Inflammatory macrophage treated with lipopolysaccharide for 4 hours (primary cell): ENCODE data around the gene HSPB9.

Experiments used
- DNase-seq: peaks from one replicate; pipeline ENCODE4 v3.0.0-alpha.2; 2020

The HSPB9 gene

DNA sequence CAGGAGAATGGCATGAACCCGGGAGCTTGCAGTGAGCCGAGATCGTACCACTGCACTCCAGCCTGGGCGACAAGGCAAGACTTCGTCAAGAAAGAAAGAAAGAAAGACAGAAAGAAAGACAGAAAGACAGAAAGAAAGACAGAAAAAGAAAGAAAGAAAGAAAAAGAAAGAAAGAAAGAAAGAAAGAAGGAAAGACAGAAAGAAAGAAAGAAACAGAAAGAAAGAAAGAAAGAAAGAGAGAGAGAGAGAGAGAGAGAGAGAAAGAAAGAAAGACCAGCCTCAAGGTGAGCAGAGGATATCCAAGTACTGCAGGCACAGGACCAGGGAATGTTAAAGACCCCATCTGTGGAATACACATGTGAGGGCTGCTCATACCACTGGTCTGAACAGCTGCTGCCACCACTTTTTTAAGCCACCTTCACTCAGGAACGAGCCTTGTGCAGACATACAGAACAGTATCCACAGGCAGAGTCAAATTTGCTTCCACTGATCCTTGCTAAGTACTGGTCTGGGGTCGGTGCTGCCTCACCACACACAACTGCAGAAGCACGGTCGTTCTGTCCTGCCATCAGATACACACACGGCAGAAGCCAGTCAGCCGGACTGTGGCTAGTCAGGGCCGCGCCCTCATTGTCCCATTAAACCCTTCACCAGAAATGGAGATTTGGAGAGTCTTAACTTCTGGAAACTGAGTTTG lies 24.5 kb downstream of the HSPB9 start:
- no peak for DNase-seq

DNA sequence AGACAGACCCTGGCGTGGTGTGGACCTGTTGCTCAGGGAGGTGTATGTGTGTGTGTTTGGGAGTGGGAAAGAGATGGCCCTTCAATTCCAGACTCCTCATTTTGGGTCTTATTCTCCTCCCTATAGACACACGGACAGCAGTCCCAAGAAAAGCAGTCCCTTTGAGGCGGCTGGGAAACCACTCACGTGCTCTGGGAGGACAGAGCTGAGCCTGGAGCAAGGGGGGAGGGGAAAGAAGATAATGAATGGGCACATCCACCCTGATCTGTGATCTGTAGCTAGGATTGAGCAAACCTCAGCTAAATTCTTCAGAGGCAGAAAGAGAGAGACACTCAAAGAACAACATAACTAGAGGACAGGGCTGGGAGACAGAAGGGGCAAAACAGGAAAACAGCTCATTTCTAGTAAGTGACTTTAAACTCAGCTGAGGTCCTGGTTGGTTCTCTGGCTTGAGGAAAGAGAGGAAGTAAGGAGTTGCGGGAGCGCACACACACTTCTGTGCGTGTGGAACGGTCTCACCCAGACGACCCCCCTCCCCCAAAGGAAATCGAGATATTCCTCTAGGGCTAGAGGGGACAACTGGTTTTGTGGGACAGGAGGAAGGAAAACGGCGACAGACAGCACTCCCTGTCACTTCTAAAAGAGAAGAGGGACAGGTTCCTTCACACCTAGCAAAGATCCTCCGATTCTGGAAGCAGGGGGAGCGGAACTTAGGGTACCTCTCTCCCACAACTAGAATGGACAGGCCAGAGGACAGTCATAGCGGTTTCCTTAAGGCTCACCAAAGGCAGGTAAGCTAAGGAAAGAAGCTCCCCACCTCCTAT lies 31.5 kb downstream of the HSPB9 start:
- DNase-seq: peak; percentile 44

DNA sequence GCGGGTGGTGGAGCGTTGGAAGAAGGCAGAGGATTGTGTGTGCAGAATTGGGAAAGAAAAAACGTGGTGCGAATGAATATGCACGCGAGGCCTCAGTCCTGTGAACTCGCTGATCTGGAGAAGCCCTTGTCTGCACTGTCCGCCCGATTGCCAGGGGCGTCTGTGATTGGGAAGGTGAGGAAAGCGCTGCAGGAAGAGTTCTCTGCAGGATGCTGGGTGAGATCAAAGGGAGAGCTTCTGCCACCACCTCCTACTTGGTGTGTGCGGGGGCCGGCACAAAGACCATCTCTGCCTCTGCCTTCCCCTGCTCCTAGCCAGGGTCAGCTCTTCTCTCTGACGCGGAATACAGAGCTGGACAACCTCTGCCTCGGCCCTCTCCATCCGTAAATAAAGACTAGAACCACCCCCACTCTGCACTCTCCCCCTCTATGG lies 33.0 kb downstream of the HSPB9 start:
- no peak for DNase-seq

DNA sequence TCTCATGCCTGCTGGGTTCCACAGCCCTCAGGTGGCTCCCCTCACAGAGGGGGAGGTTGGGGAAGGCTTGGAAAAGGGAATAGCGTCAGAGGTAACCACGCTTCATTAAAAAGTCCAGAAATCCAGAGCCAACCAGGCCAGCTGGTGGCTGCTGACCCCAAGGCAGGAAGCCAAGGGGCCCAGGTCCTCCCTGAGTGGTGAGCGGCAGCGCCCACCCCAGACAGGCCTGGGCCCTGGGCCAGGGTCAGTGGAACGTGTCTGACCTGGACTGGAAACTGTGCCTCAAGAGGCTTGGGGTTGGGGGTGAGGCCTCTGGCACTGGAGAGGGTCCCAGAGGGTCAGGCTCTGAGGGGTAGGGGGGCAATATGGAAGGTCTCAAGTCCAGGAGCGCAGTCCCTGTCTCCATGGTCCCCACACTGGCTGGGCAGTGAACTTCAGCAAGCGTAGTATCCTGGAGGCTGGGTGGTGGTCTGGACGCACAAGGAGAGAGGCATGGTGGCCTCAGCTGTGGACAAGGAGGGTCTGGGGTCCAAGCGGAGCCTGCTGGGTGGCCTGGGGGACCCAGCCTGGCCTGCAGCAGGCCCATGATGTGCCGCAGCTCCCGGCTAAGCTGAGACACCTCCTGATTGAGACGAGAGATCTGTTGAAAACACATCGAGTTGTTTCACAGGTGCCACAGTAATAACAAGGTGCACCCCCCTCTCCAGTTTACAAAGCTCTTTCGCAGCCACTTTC lies 37.4 kb downstream of the HSPB9 start:
- DNase-seq: no peak

DNA sequence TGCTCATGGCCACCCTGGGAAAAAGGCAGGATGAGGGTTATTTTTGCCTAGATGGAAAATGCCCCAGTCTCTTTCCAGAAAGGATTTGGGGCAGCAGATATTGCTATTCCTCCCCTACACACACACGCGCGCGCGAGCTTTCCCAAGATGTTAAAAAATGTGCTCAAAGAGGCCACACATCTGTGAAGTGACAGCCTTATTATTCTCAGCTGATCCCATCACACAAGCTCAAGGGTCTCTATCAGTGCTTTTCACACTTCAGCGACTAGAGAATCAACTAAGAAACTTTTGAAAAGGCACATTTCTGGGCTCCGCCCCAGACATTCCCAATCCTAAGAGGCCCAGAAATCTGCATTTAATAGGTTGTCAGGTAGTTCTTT lies 37.9 kb downstream of the HSPB9 start:
- no peak for DNase-seq

DNA sequence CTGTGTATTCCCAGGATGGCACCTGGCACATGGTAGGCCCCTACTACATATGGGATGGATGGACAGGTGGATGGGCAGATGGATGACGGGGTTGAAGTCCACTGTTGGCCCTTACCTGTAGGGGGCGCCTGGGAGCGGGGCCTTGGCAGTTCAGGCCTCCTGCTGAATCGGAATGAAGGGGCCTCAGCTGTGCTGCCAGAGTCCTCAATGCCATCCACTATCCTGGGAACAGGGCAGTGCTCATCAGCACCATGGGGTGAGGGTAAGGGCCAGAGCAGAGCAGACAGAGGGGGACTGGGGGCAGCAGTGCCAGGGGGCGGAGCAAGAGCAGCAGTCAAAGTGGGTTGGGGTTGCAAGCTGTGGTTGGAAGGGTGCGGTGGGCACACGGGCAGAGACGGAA lies 40.5 kb downstream of the HSPB9 start:
- DNase-seq: peak; percentile 31

DNA sequence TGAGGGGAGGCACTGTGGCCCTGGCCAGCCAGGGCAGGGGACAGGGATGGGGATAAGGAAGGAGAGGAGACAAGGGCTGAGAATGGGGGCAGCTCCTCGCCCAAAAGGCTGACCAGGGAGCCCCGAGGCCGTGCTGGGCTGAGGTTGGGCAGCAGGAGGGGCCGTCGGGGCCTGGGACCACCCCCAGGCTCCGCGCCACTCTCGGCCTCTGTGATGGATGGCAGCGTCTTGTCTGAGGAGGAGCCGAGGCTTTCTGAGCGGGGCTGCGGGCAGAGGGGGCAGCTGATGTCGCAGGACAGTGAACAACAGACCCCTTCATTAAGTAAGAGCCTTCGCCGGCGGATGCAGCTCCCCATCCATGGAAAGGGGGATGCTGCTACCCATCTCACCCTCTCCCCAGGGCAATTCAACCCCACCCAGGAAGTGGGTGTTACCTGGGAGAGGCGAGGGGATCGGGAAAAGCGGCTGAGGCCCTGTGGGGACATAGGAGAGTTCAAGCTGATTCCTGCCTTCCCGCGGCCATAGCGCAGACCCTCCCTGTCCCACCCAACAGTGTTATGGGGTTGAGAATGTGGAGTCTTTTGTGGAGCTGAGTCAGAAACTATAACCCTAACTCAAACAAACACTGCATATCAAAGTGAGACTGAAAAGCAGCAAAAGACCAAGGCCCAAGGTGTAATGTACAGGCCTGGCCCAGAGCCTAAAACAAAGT lies 41.2 kb downstream of the HSPB9 start:
- no peak for DNase-seq

DNA sequence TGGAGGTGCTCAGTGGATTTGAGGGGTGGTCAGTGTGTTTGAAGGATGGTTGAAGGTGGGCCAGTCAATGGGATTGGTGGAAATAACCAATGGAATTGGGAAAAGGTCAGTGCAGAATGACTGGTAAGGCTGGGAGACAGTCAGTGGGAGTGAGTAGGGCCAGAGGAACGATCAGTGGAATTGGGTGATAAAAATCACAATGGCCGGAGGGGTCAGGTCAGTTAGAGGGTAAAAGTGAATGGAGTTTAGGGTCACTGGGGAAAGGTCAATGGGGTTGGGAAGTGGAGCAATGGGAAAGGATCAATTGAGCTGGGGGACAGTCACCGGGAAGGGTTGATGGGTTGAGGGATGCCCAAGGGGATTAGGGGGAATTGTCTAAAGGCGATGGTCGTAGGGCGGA lies 43.1 kb downstream of the HSPB9 start:
- no peak for DNase-seq

DNA sequence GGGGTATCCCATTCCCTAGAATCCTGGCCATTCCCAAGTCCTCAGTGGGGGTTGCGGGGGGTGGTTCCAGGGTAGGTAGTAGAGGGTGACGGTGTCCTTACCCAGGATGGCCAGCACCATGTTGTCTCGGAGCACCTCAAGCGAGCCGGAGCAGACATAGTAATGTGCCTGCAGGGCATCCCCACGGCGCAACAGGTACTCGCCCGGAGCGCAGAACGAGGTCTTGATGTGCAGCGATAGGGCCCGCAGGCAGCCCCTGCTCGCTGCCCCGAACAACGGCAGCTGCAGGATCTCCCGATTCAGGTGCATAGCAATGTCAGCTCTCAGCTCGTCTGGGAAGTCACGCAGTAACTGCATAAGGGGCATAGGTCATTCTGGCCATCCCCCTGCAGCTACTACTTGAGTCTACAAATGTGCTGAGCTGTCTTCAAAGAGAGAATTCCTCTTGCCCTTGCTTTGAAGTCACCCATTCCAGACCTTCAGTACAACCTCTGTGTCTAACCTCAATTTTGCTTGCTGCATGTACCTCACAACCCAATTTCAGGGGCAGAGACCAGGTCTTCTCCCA lies 43.7 kb downstream of the HSPB9 start:
- no peak for DNase-seq

DNA sequence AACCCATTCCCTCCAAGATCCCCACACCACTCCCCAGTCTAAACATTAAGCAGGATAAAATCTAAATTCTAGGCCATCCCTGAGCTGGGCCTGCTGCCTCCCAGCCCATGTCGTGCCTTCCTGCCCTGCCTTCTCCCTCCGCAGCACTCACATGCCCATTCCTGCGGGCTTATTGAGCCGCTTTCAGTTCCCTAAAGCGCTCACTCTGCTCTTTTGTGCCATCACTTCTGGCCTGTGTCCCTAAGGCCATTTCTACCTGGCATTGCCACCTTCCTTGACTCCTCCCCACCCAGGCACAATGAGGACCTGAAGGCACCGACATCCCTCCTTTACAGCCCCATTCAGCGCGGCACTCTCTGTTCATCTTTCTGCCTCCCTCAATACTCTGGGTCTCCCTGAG lies 45.2 kb downstream of the HSPB9 start:
- DNase-seq: peak; percentile 58

DNA sequence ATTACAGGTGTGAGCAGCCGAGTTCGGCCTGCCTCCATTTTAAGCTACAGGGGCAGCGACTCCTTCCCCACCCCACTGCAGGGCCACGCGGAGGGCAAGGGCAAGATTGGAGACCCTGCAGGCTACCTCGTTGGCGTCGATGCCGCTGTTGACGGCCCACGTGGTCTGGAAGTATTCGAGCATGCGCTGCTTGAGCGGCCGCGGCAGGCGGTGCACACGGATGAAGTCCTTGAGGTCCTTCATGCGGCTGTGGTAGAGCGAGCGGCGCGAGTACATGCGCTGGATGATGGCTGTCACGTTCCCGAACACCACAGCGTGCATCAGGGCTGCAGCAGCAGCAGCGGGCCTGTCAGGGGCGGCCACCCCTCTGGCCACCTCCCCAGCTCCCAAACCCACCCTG lies 46.7 kb downstream of the HSPB9 start:
- no peak for DNase-seq

DNA sequence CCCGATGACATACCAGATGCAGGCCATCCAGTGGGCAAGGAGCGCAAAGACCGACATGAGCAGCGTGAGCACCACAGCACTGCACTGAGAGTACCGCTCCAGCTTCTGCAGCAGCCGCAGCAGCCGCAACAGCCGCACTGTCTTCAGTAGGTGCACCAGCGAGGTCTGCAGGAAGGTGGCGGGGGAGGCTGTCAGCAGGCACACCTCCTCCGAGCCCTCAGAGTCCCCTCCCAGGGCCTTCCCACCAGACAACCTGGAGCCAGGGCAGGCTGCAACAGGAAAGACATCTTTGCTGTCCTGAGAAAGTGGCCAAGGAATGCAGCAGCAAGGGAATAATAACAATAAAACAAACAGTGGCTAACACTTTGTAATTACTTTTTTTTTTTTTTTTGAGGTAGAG lies 49.2 kb downstream of the HSPB9 start:
- DNase-seq: no peak
